GM18951 (cell line): Measurements from ENCODE around the gene GEMIN4.
"Not testable (repeated sequence)": the region's sequence is repeated elsewhere in the genome, so short reads cannot be mapped to it uniquely, and the experiment has no call there.

Experiments used
- POLR2A ChIP-seq: IDR thresholded peaks from 4 replicates; pipeline ENCODE4 v1.6.1; 2011; ENCODE audit warnings: mild to moderate bottlenecking; ENCODE audit not compliant: insufficient read length, insufficient read depth; ENCODE audit errors: extremely low read depth
- in situ Hi-C: fragments of 300-500 bp; cut with MboI; formaldehyde crosslinking; loops from one replicate; pipeline ENCODE4 v1.12.0; 2022; ENCODE audit warnings: low sequenced_read_pairs, mixed read lengths, inconsistent platforms; ENCODE audit not compliant: unreplicated experiment

Gene GEMIN4

GRCh38 chr17:752002-752619 lies at the start of gene GEMIN4:
Gene GEMIN4, minus strand, starts transcription at chr17:752264. Its CDS starts 122 bp downstream, at chr17:752142.
- TF ChIP-seq POLR2A: peak; percentile 89
- in situ Hi-C loops: no loop called here

GRCh38 chr17:801660-802059 lies 49.6 kb upstream of the GEMIN4 start:
- in situ Hi-C loops: no loop called here

GRCh38 chr17:800446-801242 lies 48.6 kb upstream of the GEMIN4 start:
- in situ Hi-C loops: no loop called here
- no peak for TF ChIP-seq POLR2A

More at GRCh38 chr17:801660-802059, 49.6 kb upstream of the GEMIN4 start:
- TF ChIP-seq POLR2A: no peak

- in situ Hi-C loops: no loop called here
- TF ChIP-seq POLR2A: no peak
Observed at GRCh38 chr17:799261-799660, 47.2 kb upstream of the GEMIN4 start.

GRCh38 chr17:798246-798645 lies 46.2 kb upstream of the GEMIN4 start:
- in situ Hi-C loops: no loop called here
- TF ChIP-seq POLR2A: no peak

- in situ Hi-C loops: no loop called here
- TF ChIP-seq POLR2A: no peak
Observed at GRCh38 chr17:797236-797840, 45.3 kb upstream of the GEMIN4 start.

GRCh38 chr17:796609-797008 lies 44.5 kb upstream of the GEMIN4 start:
- no peak for TF ChIP-seq POLR2A
- in situ Hi-C loops: no loop called here

- in situ Hi-C loops: no loop called here
- no peak for TF ChIP-seq POLR2A
Observed at GRCh38 chr17:795721-796120, 43.7 kb upstream of the GEMIN4 start.

- in situ Hi-C loops: no loop called here
- TF ChIP-seq POLR2A: no peak
Observed at GRCh38 chr17:795276-795675, 43.2 kb upstream of the GEMIN4 start.

GRCh38 chr17:794876-795275 lies 42.8 kb upstream of the GEMIN4 start:
- TF ChIP-seq POLR2A: no peak
- in situ Hi-C loops: no loop called here

GRCh38 chr17:792277-792676 lies 40.2 kb upstream of the GEMIN4 start:
- TF ChIP-seq POLR2A: no peak
- in situ Hi-C loops: no loop called here

- no peak for TF ChIP-seq POLR2A
- in situ Hi-C loops: no loop called here
Observed at GRCh38 chr17:791829-792228, 39.8 kb upstream of the GEMIN4 start.

- in situ Hi-C loops: not testable (repeated sequence)
Observed at GRCh38 chr17:790874-791247, 38.8 kb upstream of the GEMIN4 start.

GRCh38 chr17:789931-790873 lies 38.1 kb upstream of the GEMIN4 start:
- in situ Hi-C loops: loop anchor here (5.0 kb wide), 1 partner anchor 197 kb away; no protein-coding TSS in a partner anchor
